NCI-H2196 (cell line): ENCODE data around the gene ARHGAP27.

Source experiments
- DNase-seq: peaks from one replicate; lab custom pipeline; 2025; ENCODE audit not compliant: unreplicated experiment; lab: John Stamatoyannopoulos, UW

The ARHGAP27 gene

GRCh38 chr17:45430738-45431530 is 1.7 kb downstream of the ARHGAP27 start:
- no peak for DNase-seq

- DNase-seq, result no peak
Observed at GRCh38 chr17:45430006-45430737, 2.5 kb downstream of the ARHGAP27 start.

- no peak for DNase-seq
Observed at GRCh38 chr17:45429339-45430005, 3.2 kb downstream of the ARHGAP27 start.

- no peak for DNase-seq
Observed at GRCh38 chr17:45428931-45429338, 3.7 kb downstream of the ARHGAP27 start.

GRCh38 chr17:45428050-45428617 is 4.5 kb downstream of the ARHGAP27 start:
- DNase-seq, result peak; percentile 81

GRCh38 chr17:45427181-45427835 is 5.4 kb downstream of the ARHGAP27 start:
- DNase-seq, result no peak

- no peak for DNase-seq
Observed at GRCh38 chr17:45426561-45426960, 6.1 kb downstream of the ARHGAP27 start.

GRCh38 chr17:45425984-45426413 is 6.7 kb downstream of the ARHGAP27 start:
- DNase-seq, result no peak

- peak; percentile 92 for DNase-seq
Observed at GRCh38 chr17:45425125-45425983, 7.3 kb downstream of the ARHGAP27 start.

- no peak for DNase-seq
Observed at GRCh38 chr17:45424769-45425124, 7.9 kb downstream of the ARHGAP27 start.

- DNase-seq, result no peak
Observed at GRCh38 chr17:45423975-45424335, 8.7 kb downstream of the ARHGAP27 start.

- DNase-seq, result no peak
Observed at GRCh38 chr17:45423304-45423974, 9.2 kb downstream of the ARHGAP27 start.

- DNase-seq, result no peak
Observed at GRCh38 chr17:45414990-45415881, 17.4 kb downstream of the ARHGAP27 start.

- no peak for DNase-seq
Observed at GRCh38 chr17:45413498-45413923, 19.2 kb downstream of the ARHGAP27 start.

- DNase-seq, result no peak
Observed at GRCh38 chr17:45411348-45412105, 21.1 kb downstream of the ARHGAP27 start.

GRCh38 chr17:45410144-45411091 is 22.3 kb downstream of the ARHGAP27 start:
- no peak for DNase-seq

GRCh38 chr17:45409659-45410076 is 23.0 kb downstream of the ARHGAP27 start:
- DNase-seq, result no peak
